IMR-90 (cell line): Measurements from ENCODE around the gene TMEM209. TPM values are rescaled to one million over a fixed set of nuclear protein-coding genes. Genes with fewer than 3 reads are reported as not detected.

Experiments
- ATAC-seq: fragments of 200-7000 bp; cut with Tn5 transposase; 2 replicates; pipeline ENCODE4 v1.9.1; 2020; ENCODE audit warnings: low read depth, mild to moderate bottlenecking, moderate library complexity
- BruUV-seq: library from RNA; stranded (reverse); fragments of 400-500 nt; replicated peaks from 2 replicates; lab custom pipeline; 2021; lab: Mats Ljungman, UMichigan
- CTCF ChIA-PET: fragments of 300-600 bp; formaldehyde crosslinking; extraction: SDS; loops from one replicate; lab custom pipeline; 2021; ENCODE audit warnings: antibody characterized with exemption; lab: Yijun Ruan, JAX
- POLR2A ChIA-PET: fragments of 300-600 bp; sonication (Branson Sonifier 250); formaldehyde crosslinking; loops from one replicate; lab custom pipeline; 2022; ENCODE audit warnings: antibody characterized with exemption; ENCODE audit not compliant: unreplicated experiment; lab: Charles Lee
- DNase-seq: peaks from one replicate; pipeline ENCODE4 v3.0.0; 2013
- H2AFZ ChIP-seq: replicated peaks from 2 replicates; pipeline ENCODE3; 2013; ENCODE audit warnings: low read length, mild to moderate bottlenecking; ENCODE audit not compliant: poor library complexity
- H2AK5ac ChIP-seq: 2 replicates; pipeline ENCODE4 v1.6.1; 2013; ENCODE audit warnings: low read depth, low read length, inconsistent platforms
- H2AK9ac ChIP-seq: replicated peaks from 2 replicates; pipeline ENCODE3; 2013; ENCODE audit warnings: mild to moderate bottlenecking, low read depth, low read length, moderate library complexity; ENCODE audit not compliant: poor library complexity
- H2BK120ac ChIP-seq: 2 replicates; pipeline ENCODE4 v1.6.1; 2013; ENCODE audit warnings: low read depth, low read length, inconsistent platforms
- H2BK15ac ChIP-seq: 3 replicates; pipeline ENCODE4 v1.6.1; 2013; ENCODE audit warnings: low read depth, low read length, inconsistent platforms
- H2BK20ac ChIP-seq: 2 replicates; pipeline ENCODE4 v1.6.1; 2013; ENCODE audit warnings: low read depth, mild to moderate bottlenecking, inconsistent platforms, low read length, moderate library complexity
- H2BK5ac ChIP-seq: 2 replicates; pipeline ENCODE4 v1.6.1; 2013; ENCODE audit warnings: mild to moderate bottlenecking, low read depth, low read length, inconsistent platforms; ENCODE audit not compliant: poor library complexity, severe bottlenecking
- H3K14ac ChIP-seq: replicated peaks from 2 replicates; pipeline ENCODE4 v1.6.1; 2013; ENCODE audit warnings: low read depth, low read length, inconsistent platforms
- H3K18ac ChIP-seq: 2 replicates; pipeline ENCODE4 v1.6.1; 2013; ENCODE audit warnings: low read depth, low read length, control low read depth
- H3K23ac ChIP-seq: 2 replicates; pipeline ENCODE4 v1.6.1; 2013; ENCODE audit warnings: low read depth, low read length, inconsistent platforms
- H3K27ac ChIP-seq: 2 replicates; pipeline ENCODE4 v1.5.1; 2013; ENCODE audit warnings: mild to moderate bottlenecking, control low read depth, low read length; ENCODE audit not compliant: insufficient read depth
- H3K27me3 ChIP-seq: 2 replicates; pipeline ENCODE4 v1.6.1; 2013; ENCODE audit warnings: low read length; ENCODE audit not compliant: control insufficient read depth, insufficient read depth
- H3K36me3 ChIP-seq: 2 replicates; pipeline ENCODE4 v1.6.1; 2013; ENCODE audit warnings: low read length, mixed read lengths; ENCODE audit not compliant: control insufficient read depth, insufficient read depth
- H3K4ac ChIP-seq: 2 replicates; pipeline ENCODE4 v1.6.1; 2013; ENCODE audit warnings: low read depth, low read length, inconsistent platforms
- H3K4me1 ChIP-seq: 2 replicates; pipeline ENCODE4 v1.6.1; 2013; ENCODE audit warnings: low read length, mixed read lengths; ENCODE audit not compliant: control insufficient read depth, insufficient read depth
- H3K4me2 ChIP-seq: 2 replicates; pipeline ENCODE4 v1.6.1; 2013; ENCODE audit warnings: low read depth, mild to moderate bottlenecking, control low read depth, low read length, moderate library complexity
- H3K4me3 ChIP-seq: 2 replicates; pipeline ENCODE4 v1.5.1; 2013; ENCODE audit warnings: low read depth, mild to moderate bottlenecking, control low read depth, low read length, moderate library complexity; ENCODE audit not compliant: insufficient read depth
- H3K56ac ChIP-seq: 2 replicates; pipeline ENCODE4 v1.6.1; 2013; ENCODE audit warnings: low read length, inconsistent platforms; ENCODE audit not compliant: insufficient read depth; ENCODE audit errors: extremely low read depth
- H3K79me1 ChIP-seq, 2 experiments: 2 replicates each; pipeline ENCODE4 v1.6.1; 2013; ENCODE audit warnings: low read length in 2 of 2, inconsistent platforms in 1 of 2, low read depth in 1 of 2
- H3K9ac ChIP-seq: 2 replicates; pipeline ENCODE4 v1.6.1; 2013; ENCODE audit warnings: low read depth, low read length, control low read depth
- H3K9me1 ChIP-seq: 2 replicates; pipeline ENCODE4 v1.6.1; 2013; ENCODE audit warnings: low read length, inconsistent platforms; ENCODE audit not compliant: insufficient read depth
- H3K9me3 ChIP-seq: 2 replicates; pipeline ENCODE4 v1.6.1; 2013; ENCODE audit warnings: low read length; ENCODE audit not compliant: control insufficient read depth, insufficient read depth
- H4K20me1 ChIP-seq: 2 replicates; pipeline ENCODE4 v1.6.1; 2013; ENCODE audit warnings: low read length, inconsistent platforms; ENCODE audit not compliant: insufficient read depth
- H4K5ac ChIP-seq: 2 replicates; pipeline ENCODE4 v1.6.1; 2013; ENCODE audit warnings: mild to moderate bottlenecking, low read depth, low read length, control low read depth
- H4K8ac ChIP-seq, 2 experiments: 2 replicates each; pipeline ENCODE4 v1.6.1; 2013; ENCODE audit warnings: low read depth in 2 of 2, low read length in 2 of 2, control low read depth in 1 of 2, inconsistent platforms in 1 of 2
- H4K91ac ChIP-seq: 2 replicates; pipeline ENCODE4 v1.6.1; 2013; ENCODE audit warnings: low read depth, low read length, inconsistent platforms; ENCODE audit not compliant: insufficient read depth
- RAD21 ChIP-seq: IDR thresholded peaks from 2 replicates; pipeline ENCODE4 v1.6.1; 2012; ENCODE audit warnings: low read length, improper control_type of control experiment
- WGBS, 2 experiments: methylation state at CpG; one replicate each; pipeline versions ENCODE4 v1.1.5 to v1.1.7; 2013; ENCODE audit warnings: missing lambda C conversion rate in 2 of 2; ENCODE audit not compliant: insufficient read length in 1 of 2; ENCODE audit errors: extremely low coverage in 2 of 2; 5-methylcytosine and 5-hydroxymethylcytosine counted together
- dilution Hi-C: fragments of 300-500 bp; cut with HindIII; formaldehyde crosslinking; loops from one replicate; pipeline ENCODE4 v1.14.3; 2018; ENCODE audit warnings: low sequenced_read_pairs; ENCODE audit not compliant: unreplicated experiment
- in situ Hi-C: fragments of 300-500 bp; cut with MboI; formaldehyde crosslinking; loops from 3 replicates; pipeline ENCODE4 v1.14.3; 2019; ENCODE audit warnings: low sequenced_read_pairs, inconsistent platforms, mixed read lengths
- intact Hi-C: fragments of 100-400 bp; cut with micrococcal nuclease; formaldehyde crosslinking; loops from 2 replicates; pipeline ENCODE4 v1.10.0; 2022
- polyA plus RNA-seq, 3 experiments: library from polyadenylated mRNA; depleted of rRNA; stranded (reverse); fragments of >200 nt; gene quantifications; 2 replicates each; pipeline ENCODE4 v1.2.3, GENCODE V29; 2012; ENCODE audit warnings: low replicate concordance in 1 of 3
- total RNA-seq: library from RNA; depleted of rRNA; stranded (reverse); fragments of >200 nt; gene quantifications from 2 replicates; pipeline ENCODE4 v1.2.3, GENCODE V29; 2012

TMEM209 gene
- total and polyA plus RNA-seq, 2 of the 4 experiments (the other 2 are of a cell fraction): 8.0 to 11.3 TPM

- no peak overlapping the region for H2BK120ac ChIP-seq
- DNase-seq (no peak), ATAC-seq (no peak)
- H3K27me3 ChIP-seq: no peaks in the 10 kb centered on the region
- H3K23ac ChIP-seq: no peak overlapping the region
- no peak overlapping the region for H4K8ac ChIP-seq
- H2BK20ac ChIP-seq: no peak overlapping the region
- H3K4me3 ChIP-seq: no peak overlapping the region
- H2AFZ ChIP-seq: no peak overlapping the region
- peaks cover 6% of the 10 kb centered on the region; the same call in 1 of the 2 replicates for H3K36me3 ChIP-seq
- no peak overlapping the region; the same call in 1 of the 2 replicates for H4K91ac ChIP-seq
- H3K4me1 ChIP-seq: peaks cover 19% of the 10 kb centered on the region
- no peaks in the 10 kb centered on the region for H4K20me1 ChIP-seq
- ChIA-PET CTCF (no interaction called here), POLR2A (no interaction called here)
- H3K4ac ChIP-seq: no peak overlapping the region; the same call in 1 of the 2 replicates
- WGBS, 2 experiments: 96% methylated on average over 4 of the region's 14 CpGs; no CpG with 5 or more reads in 1 of the 2 experiments
- no peak overlapping the region for H3K14ac ChIP-seq
- no peak overlapping the region for H2BK15ac ChIP-seq
- no peak for TF ChIP-seq RAD21
- H3K18ac ChIP-seq: no peak overlapping the region
- BruUV-seq: no TSS peak
- H3K56ac ChIP-seq: no peak overlapping the region
- no peak overlapping the region for H2AK9ac ChIP-seq
- H3K4me2 ChIP-seq: no peak overlapping the region
- no peak overlapping the region for H3K27ac ChIP-seq
- H3K9ac ChIP-seq: no peak overlapping the region
- dilution Hi-C loops (no loop called here), in situ Hi-C loops (no loop called here), intact Hi-C loops (no loop called here)
- no peaks in the 10 kb centered on the region for H3K9me3 ChIP-seq
- no peak overlapping the region for H2BK5ac ChIP-seq
- no peaks in the 10 kb centered on the region for H3K79me1 ChIP-seq
- H3K9me1 ChIP-seq: peaks cover 3% of the 10 kb centered on the region; the same call in 1 of the 2 replicates
- H4K5ac ChIP-seq: no peak overlapping the region
- peak overlapping the region; percentile 9; the same call in 1 of the 2 replicates for H2AK5ac ChIP-seq
Observed at GRCh38 chr7:130142654-130143333, 62.4 kb downstream of the TMEM209 start.
